Measurements from ENCODE around the gene OR4D1. TPM values are rescaled to one million over a fixed set of nuclear protein-coding genes. Genes with fewer than 3 reads are reported as not detected.
"Not testable (repeated sequence)": the region's sequence is repeated elsewhere in the genome, so short reads cannot be mapped to it uniquely, and the experiment has no call there.

The OR4D1 gene
- total RNA-seq, 1 donor from 2014 or later = not detected

GRCh38 chr17:58119491-58119890, 28.7 kb upstream of the OR4D1 start:
- no peak overlapping the region for H3K27ac Mint-ChIP-seq
- no peaks in the 10 kb centered on the region for H3K36me3 Mint-ChIP-seq
- H3K27me3 Mint-ChIP-seq (ENCODE audit: low read depth) = peaks cover 46% of the 10 kb centered on the region
- H3K4me1 Mint-ChIP-seq = no peaks in the 10 kb centered on the region
- no peaks in the 10 kb centered on the region for H3K9me3 Mint-ChIP-seq
- no peak for DNase-seq (ENCODE audit: low spot score in 2 of 2, unreplicated experiment in 2 of 2)
- TF ChIP-seq CTCF (IDR thresholded peaks at IDR 0.05; ENCODE audit: unreplicated experiment) = no peak
- no peak overlapping the region for H3K4me3 Mint-ChIP-seq

- Mint-ChIP-seq H3K27ac (no peak overlapping the region), H3K4me3 (no peak overlapping the region), H3K36me3 (no peaks in the 10 kb centered on the region), H3K9me3 (no peaks in the 10 kb centered on the region), H3K27me3 (ENCODE audit: low read depth) (peaks cover 41% of the 10 kb centered on the region), H3K4me1 (no peaks in the 10 kb centered on the region)
- peak; percentile 40 to 60 for DNase-seq (ENCODE audit: low spot score in 2 of 2, unreplicated experiment in 2 of 2)
- no peak for TF ChIP-seq CTCF (IDR thresholded peaks at IDR 0.05; ENCODE audit: unreplicated experiment)
Measured at GRCh38 chr17:58120195-58120822, 27.9 kb upstream of the OR4D1 start.

DNA sequence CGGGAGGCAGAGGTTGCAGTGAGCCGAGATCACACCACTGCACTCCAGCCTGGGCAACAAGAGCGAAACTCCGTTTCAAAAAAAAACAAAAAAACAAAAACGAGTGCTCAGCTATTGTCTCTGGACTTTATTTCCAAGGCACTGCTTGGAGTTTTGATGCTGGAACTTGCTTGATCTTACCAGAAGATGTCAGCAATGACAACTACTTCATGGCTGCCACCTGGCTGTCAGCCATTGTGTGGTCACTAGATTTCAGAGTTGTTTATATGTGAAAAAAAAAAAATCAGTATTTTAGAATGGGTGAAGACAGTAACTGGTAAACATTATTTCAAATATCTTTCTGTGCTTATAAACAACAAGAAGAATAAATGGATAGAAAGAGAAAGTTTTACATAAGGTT, 26.3 kb upstream of the OR4D1 start:
- H3K36me3 Mint-ChIP-seq = no peaks in the 10 kb centered on the region
- H3K4me1 Mint-ChIP-seq = no peaks in the 10 kb centered on the region
- no peaks in the 10 kb centered on the region for H3K9me3 Mint-ChIP-seq
- H3K27me3 Mint-ChIP-seq (ENCODE audit: low read depth) = peaks cover 39% of the 10 kb centered on the region
- H3K27ac Mint-ChIP-seq = no peak overlapping the region
- H3K4me3 Mint-ChIP-seq = no peak overlapping the region
- no peak for TF ChIP-seq CTCF (IDR thresholded peaks at IDR 0.05; ENCODE audit: unreplicated experiment)
- DNase-seq (ENCODE audit: low spot score in 2 of 2, unreplicated experiment in 2 of 2) = no peak

DNA sequence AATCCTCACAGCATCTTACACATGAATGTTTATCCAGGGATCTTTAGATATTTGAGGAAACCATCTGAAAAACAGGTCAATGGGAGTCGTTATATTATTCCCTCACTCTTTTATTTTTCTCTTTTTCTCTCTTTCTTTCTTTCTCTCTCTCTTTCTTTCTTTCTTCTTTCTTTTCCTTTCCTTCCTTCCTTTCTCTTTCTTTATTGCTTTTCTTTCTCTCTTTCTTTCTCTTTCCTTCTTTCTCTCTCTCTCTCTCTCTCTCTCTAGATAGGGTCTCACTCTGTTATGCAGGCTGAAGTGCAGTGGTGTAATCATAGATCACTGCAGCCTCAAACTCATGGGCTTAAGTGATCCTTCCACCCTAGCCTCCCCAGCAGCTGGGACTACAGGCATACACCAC, 20.3 kb upstream of the OR4D1 start:
- no peak overlapping the region for H3K27ac Mint-ChIP-seq
- H3K27me3 Mint-ChIP-seq (ENCODE audit: low read depth) = peaks cover 63% of the 10 kb centered on the region
- no peaks in the 10 kb centered on the region for H3K36me3 Mint-ChIP-seq
- H3K9me3 Mint-ChIP-seq = no peaks in the 10 kb centered on the region
- no peak overlapping the region for H3K4me3 Mint-ChIP-seq
- H3K4me1 Mint-ChIP-seq = no peaks in the 10 kb centered on the region
- TF ChIP-seq CTCF (IDR thresholded peaks at IDR 0.05; ENCODE audit: unreplicated experiment) = no peak
- no peak for DNase-seq (ENCODE audit: low spot score in 2 of 2, unreplicated experiment in 2 of 2)

DNA sequence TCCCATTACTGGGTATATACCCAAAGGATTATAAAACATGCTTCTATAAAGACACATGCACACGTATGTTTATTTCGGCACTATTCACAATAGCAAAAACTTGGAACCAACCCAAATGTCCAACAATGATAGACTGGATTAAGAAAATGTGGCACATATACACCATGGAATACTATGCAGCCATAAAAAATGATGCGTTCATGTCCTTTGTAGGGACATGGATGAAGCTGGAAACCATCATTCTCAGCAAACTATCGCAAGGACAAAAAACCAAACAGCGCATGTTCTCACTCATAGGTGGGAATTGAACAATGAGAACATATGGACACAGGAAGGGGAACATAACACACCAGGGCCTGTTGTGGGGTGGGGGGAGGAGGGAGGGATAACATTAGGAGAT, 15.5 kb upstream of the OR4D1 start:
- H3K36me3 Mint-ChIP-seq; H3K4me1 Mint-ChIP-seq; H3K9me3 Mint-ChIP-seq; H3K27ac Mint-ChIP-seq; H3K4me3 Mint-ChIP-seq; DNase-seq (ENCODE audit: low spot score in 2 of 2, unreplicated experiment in 2 of 2): not testable (repeated sequence)
- H3K27me3 Mint-ChIP-seq (ENCODE audit: low read depth) = peaks cover 82% of the 10 kb centered on the region

GRCh38 chr17:58136669-58137279, 11.4 kb upstream of the OR4D1 start:
- Mint-ChIP-seq H3K27me3 (ENCODE audit: low read depth) (peaks cover 77% of the 10 kb centered on the region), H3K36me3 (no peaks in the 10 kb centered on the region), H3K27ac (no peak overlapping the region)

More at GRCh38 chr17:58136669-58137279, 11.4 kb upstream of the OR4D1 start:
- peaks cover 3% of the 10 kb centered on the region for H3K9me3 Mint-ChIP-seq
- no peak for TF ChIP-seq CTCF (IDR thresholded peaks at IDR 0.05; ENCODE audit: unreplicated experiment)
- no peak for DNase-seq (ENCODE audit: low spot score in 2 of 2, unreplicated experiment in 2 of 2)
- H3K4me3 Mint-ChIP-seq = no peak overlapping the region
- H3K4me1 Mint-ChIP-seq = no peaks in the 10 kb centered on the region
